Measurements from ENCODE around the gene MARCHF5.
"Not testable (repeated sequence)": the region's sequence is repeated elsewhere in the genome, so short reads cannot be mapped to it uniquely, and the experiment has no call there.

Gene MARCHF5

GRCh38 chr10:92313750-92314149, 22.8 kb downstream of the MARCHF5 start:
- Histone ChIP-seq H3K9me3 (ENCODE audit: control insufficient read depth, insufficient read depth, low read length) (no peaks in the 10 kb centered on the region), H3K4me3 (ENCODE audit: low read depth, low read length) (no peak overlapping the region), H3K27me3 (ENCODE audit: control insufficient read depth, insufficient read depth, low read length) (no peaks in the 10 kb centered on the region), H3K9ac (ENCODE audit: low read depth, low read length) (no peak overlapping the region), H3K4me1 (ENCODE audit: control insufficient read depth, insufficient read depth, low read length) (no peaks in the 10 kb centered on the region), H3K36me3 (ENCODE audit: control insufficient read depth, insufficient read depth, low read length) (no peaks in the 10 kb centered on the region)

- Histone ChIP-seq H3K4me3 (ENCODE audit: low read depth, low read length) (no peak overlapping the region), H3K4me1 (ENCODE audit: control insufficient read depth, insufficient read depth, low read length) (no peaks in the 10 kb centered on the region), H3K36me3 (ENCODE audit: control insufficient read depth, insufficient read depth, low read length) (peaks cover 3% of the 10 kb centered on the region), H3K9ac (ENCODE audit: low read depth, low read length) (no peak overlapping the region), H3K9me3 (ENCODE audit: control insufficient read depth, insufficient read depth, low read length) (no peaks in the 10 kb centered on the region), H3K27me3 (ENCODE audit: control insufficient read depth, insufficient read depth, low read length) (no peaks in the 10 kb centered on the region)
Measured at GRCh38 chr10:92316610-92317009, 25.6 kb downstream of the MARCHF5 start.

GRCh38 chr10:92323079-92323478, 32.1 kb downstream of the MARCHF5 start:
- Histone ChIP-seq H3K9ac (ENCODE audit: low read depth, low read length) (no peak overlapping the region), H3K4me1 (ENCODE audit: control insufficient read depth, insufficient read depth, low read length) (no peaks in the 10 kb centered on the region), H3K27me3 (ENCODE audit: control insufficient read depth, insufficient read depth, low read length) (no peaks in the 10 kb centered on the region), H3K4me3 (ENCODE audit: low read depth, low read length) (no peak overlapping the region), H3K36me3 (ENCODE audit: control insufficient read depth, insufficient read depth, low read length) (peaks cover 3% of the 10 kb centered on the region), H3K9me3 (ENCODE audit: control insufficient read depth, insufficient read depth, low read length) (no peaks in the 10 kb centered on the region)

GRCh38 chr10:92327445-92328433, 36.8 kb downstream of the MARCHF5 start:
- Histone ChIP-seq H3K9ac (ENCODE audit: low read depth, low read length) (no peak overlapping the region), H3K4me3 (ENCODE audit: low read depth, low read length) (no peak overlapping the region), H3K9me3 (ENCODE audit: control insufficient read depth, insufficient read depth, low read length) (no peaks in the 10 kb centered on the region), H3K36me3 (ENCODE audit: control insufficient read depth, insufficient read depth, low read length) (no peaks in the 10 kb centered on the region), H3K27me3 (ENCODE audit: control insufficient read depth, insufficient read depth, low read length) (no peaks in the 10 kb centered on the region), H3K4me1 (ENCODE audit: control insufficient read depth, insufficient read depth, low read length) (peaks cover 11% of the 10 kb centered on the region)

- no peak overlapping the region for H3K4me3 ChIP-seq (ENCODE audit: low read depth, low read length)
- no peak overlapping the region for H3K9ac ChIP-seq (ENCODE audit: low read depth, low read length)
- H3K27me3 ChIP-seq (ENCODE audit: control insufficient read depth, insufficient read depth, low read length): no peaks in the 10 kb centered on the region
- H3K9me3 ChIP-seq (ENCODE audit: control insufficient read depth, insufficient read depth, low read length): no peaks in the 10 kb centered on the region
- H3K36me3 ChIP-seq (ENCODE audit: control insufficient read depth, insufficient read depth, low read length): no peaks in the 10 kb centered on the region
- H3K4me1 ChIP-seq (ENCODE audit: control insufficient read depth, insufficient read depth, low read length): peaks cover 11% of the 10 kb centered on the region
Measured at GRCh38 chr10:92328993-92329392, 38.0 kb downstream of the MARCHF5 start.

- H3K36me3 ChIP-seq (ENCODE audit: control insufficient read depth, insufficient read depth, low read length); H3K27me3 ChIP-seq (ENCODE audit: control insufficient read depth, insufficient read depth, low read length); H3K4me3 ChIP-seq (ENCODE audit: low read depth, low read length); H3K9me3 ChIP-seq (ENCODE audit: control insufficient read depth, insufficient read depth, low read length); H3K9ac ChIP-seq (ENCODE audit: low read depth, low read length): not testable (repeated sequence)
- H3K4me1 ChIP-seq (ENCODE audit: control insufficient read depth, insufficient read depth, low read length): peaks cover 11% of the 10 kb centered on the region
Measured at GRCh38 chr10:92329927-92330326, 39.0 kb downstream of the MARCHF5 start.

- Histone ChIP-seq H3K4me1 (ENCODE audit: control insufficient read depth, insufficient read depth, low read length) (no peaks in the 10 kb centered on the region), H3K9me3 (ENCODE audit: control insufficient read depth, insufficient read depth, low read length) (no peaks in the 10 kb centered on the region), H3K4me3 (ENCODE audit: low read depth, low read length) (no peak overlapping the region), H3K36me3 (ENCODE audit: control insufficient read depth, insufficient read depth, low read length) (no peaks in the 10 kb centered on the region), H3K9ac (ENCODE audit: low read depth, low read length) (no peak overlapping the region), H3K27me3 (ENCODE audit: control insufficient read depth, insufficient read depth, low read length) (no peaks in the 10 kb centered on the region)
Measured at GRCh38 chr10:92342796-92343195, 51.8 kb downstream of the MARCHF5 start.

GRCh38 chr10:92345575-92345974, 54.6 kb downstream of the MARCHF5 start:
- not testable (repeated sequence) for H3K36me3 ChIP-seq (ENCODE audit: control insufficient read depth, insufficient read depth, low read length); H3K9ac ChIP-seq (ENCODE audit: low read depth, low read length); H3K27me3 ChIP-seq (ENCODE audit: control insufficient read depth, insufficient read depth, low read length); H3K9me3 ChIP-seq (ENCODE audit: control insufficient read depth, insufficient read depth, low read length); H3K4me1 ChIP-seq (ENCODE audit: control insufficient read depth, insufficient read depth, low read length); H3K4me3 ChIP-seq (ENCODE audit: low read depth, low read length)

- H3K27me3 ChIP-seq (ENCODE audit: control insufficient read depth, insufficient read depth, low read length); H3K4me3 ChIP-seq (ENCODE audit: low read depth, low read length); H3K36me3 ChIP-seq (ENCODE audit: control insufficient read depth, insufficient read depth, low read length); H3K9me3 ChIP-seq (ENCODE audit: control insufficient read depth, insufficient read depth, low read length); H3K9ac ChIP-seq (ENCODE audit: low read depth, low read length); H3K4me1 ChIP-seq (ENCODE audit: control insufficient read depth, insufficient read depth, low read length): not testable (repeated sequence)
Measured at GRCh38 chr10:92347035-92347676, 56.2 kb downstream of the MARCHF5 start.

GRCh38 chr10:92350411-92350810, 59.4 kb downstream of the MARCHF5 start:
- H3K27me3 ChIP-seq (ENCODE audit: control insufficient read depth, insufficient read depth, low read length): no peaks in the 10 kb centered on the region
- H3K4me3 ChIP-seq (ENCODE audit: low read depth, low read length): no peak overlapping the region
- H3K36me3 ChIP-seq (ENCODE audit: control insufficient read depth, insufficient read depth, low read length): no peaks in the 10 kb centered on the region
- H3K9me3 ChIP-seq (ENCODE audit: control insufficient read depth, insufficient read depth, low read length): no peaks in the 10 kb centered on the region
- no peak overlapping the region for H3K9ac ChIP-seq (ENCODE audit: low read depth, low read length)
- H3K4me1 ChIP-seq (ENCODE audit: control insufficient read depth, insufficient read depth, low read length): peaks cover 18% of the 10 kb centered on the region

- Histone ChIP-seq H3K4me1 (ENCODE audit: control insufficient read depth, insufficient read depth, low read length) (peaks cover 18% of the 10 kb centered on the region), H3K9me3 (ENCODE audit: control insufficient read depth, insufficient read depth, low read length) (no peaks in the 10 kb centered on the region), H3K27me3 (ENCODE audit: control insufficient read depth, insufficient read depth, low read length) (no peaks in the 10 kb centered on the region), H3K36me3 (ENCODE audit: control insufficient read depth, insufficient read depth, low read length) (no peaks in the 10 kb centered on the region), H3K4me3 (ENCODE audit: low read depth, low read length) (no peak overlapping the region), H3K9ac (ENCODE audit: low read depth, low read length) (no peak overlapping the region)
Measured at GRCh38 chr10:92354587-92354986, 63.6 kb downstream of the MARCHF5 start.

- peaks cover 18% of the 10 kb centered on the region for H3K4me1 ChIP-seq (ENCODE audit: control insufficient read depth, insufficient read depth, low read length)
- no peaks in the 10 kb centered on the region for H3K9me3 ChIP-seq (ENCODE audit: control insufficient read depth, insufficient read depth, low read length)
- H3K27me3 ChIP-seq (ENCODE audit: control insufficient read depth, insufficient read depth, low read length): no peaks in the 10 kb centered on the region
- H3K36me3 ChIP-seq (ENCODE audit: control insufficient read depth, insufficient read depth, low read length): no peaks in the 10 kb centered on the region
- H3K9ac ChIP-seq (ENCODE audit: low read depth, low read length): no peak overlapping the region
- no peak overlapping the region for H3K4me3 ChIP-seq (ENCODE audit: low read depth, low read length)
Measured at GRCh38 chr10:92356041-92356440, 65.1 kb downstream of the MARCHF5 start.

All from iPS-15b (cell line).